Endodermal cell (in vitro differentiated cells): ENCODE results near the gene UPP2. TPM values are rescaled to one million over a fixed set of nuclear protein-coding genes. Genes with fewer than 3 reads are reported as not detected.

Experiments
- DNase-seq: peaks from one replicate; pipeline ENCODE4 v3.0.0-alpha.2; 2017
- H3K27ac ChIP-seq: 2 replicates; pipeline ENCODE4 v1.5.1; 2013; ENCODE audit warnings: mild to moderate bottlenecking, low read depth, low read length, moderate library complexity
- H3K27me3 ChIP-seq: 2 replicates; pipeline ENCODE4 v1.6.1; 2013; ENCODE audit warnings: mild to moderate bottlenecking, low read length, moderate library complexity; ENCODE audit not compliant: insufficient read depth, control insufficient read depth, poor library complexity, severe bottlenecking
- H3K36me3 ChIP-seq: 2 replicates; pipeline ENCODE4 v1.7.0; 2013; ENCODE audit warnings: mild to moderate bottlenecking, low read length, moderate library complexity; ENCODE audit not compliant: control insufficient read depth, insufficient read depth
- H3K4me1 ChIP-seq: one replicate; pipeline ENCODE4 v1.7.0; 2013; ENCODE audit warnings: low read length; ENCODE audit not compliant: control insufficient read depth, insufficient read depth
- H3K4me3 ChIP-seq: 2 replicates; pipeline ENCODE4 v1.5.1; 2013; ENCODE audit warnings: mild to moderate bottlenecking, low read length, moderate library complexity
- H3K9ac ChIP-seq: 2 replicates; pipeline ENCODE4 v1.6.1; 2013; ENCODE audit warnings: mild to moderate bottlenecking, low read length, moderate library complexity; ENCODE audit not compliant: poor library complexity, severe bottlenecking; ENCODE audit errors: extremely low read depth
- H3K9me3 ChIP-seq: 2 replicates; pipeline ENCODE4 v1.6.1; 2013; ENCODE audit warnings: mild to moderate bottlenecking, low read length, moderate library complexity; ENCODE audit not compliant: control insufficient read depth
- H3K27ac Mint-ChIP-seq: 2 replicates; pipeline ENCODE4 v1.8.0; 2020; ENCODE audit warnings: mixed read lengths
- H3K27me3 Mint-ChIP-seq: 2 replicates; pipeline ENCODE4 v1.8.0; 2021; ENCODE audit warnings: mild to moderate bottlenecking, mixed read lengths; ENCODE audit not compliant: insufficient read depth
- H3K36me3 Mint-ChIP-seq: 2 replicates; pipeline ENCODE4 v1.8.0; 2020; ENCODE audit warnings: low read depth, mixed read lengths
- H3K4me1 Mint-ChIP-seq: 2 replicates; pipeline ENCODE4 v1.8.0; 2020; ENCODE audit warnings: mixed read lengths
- H3K4me3 Mint-ChIP-seq: 2 replicates; pipeline ENCODE4 v1.8.0; 2020; ENCODE audit warnings: mild to moderate bottlenecking, moderate library complexity, mixed read lengths
- H3K9me3 Mint-ChIP-seq: 2 replicates; pipeline ENCODE4 v1.8.0; 2020; ENCODE audit warnings: mild to moderate bottlenecking, mixed read lengths
- CTCF ChIP-seq: fragments of 200-600 bp; sonication (generic); conservative IDR thresholded peaks from 2 replicates; pipeline ENCODE4 v1.5.0; 2021; ENCODE audit warnings: antibody characterized with exemption, mild to moderate bottlenecking
- WGBS, 2 experiments: methylation state at CpG; one replicate each; pipeline versions ENCODE4 v1.1.5 to v1.1.7; 2013; ENCODE audit warnings: missing lambda C conversion rate in 2 of 2, mixed read lengths in 1 of 2; ENCODE audit not compliant: insufficient coverage in 1 of 2, insufficient read length in 1 of 2; 5-methylcytosine and 5-hydroxymethylcytosine counted together
- total RNA-seq, 2 donors: library from RNA; stranded (reverse); fragmentation: NEBNext Ultra II Directional in 1 of 2; extraction: Animal tissue kit (Norgen Biotek cat#: 25700) in 1 of 2; gene quantifications; 2 replicates in 1 of 2; 3 replicates in 1 of 2; pipeline ENCODE4 v1.2.1, GENCODE V29; 2021

UPP2 gene
- total RNA-seq, 2 donors from 2014 or later, result not detected

- Histone ChIP-seq H3K27ac (no peak overlapping the region), H3K9ac (no peak overlapping the region), H3K4me1 (no peaks in the 10 kb centered on the region), H3K27me3 (no peaks in the 10 kb centered on the region), H3K9me3 (peaks cover 16% of the 10 kb centered on the region), H3K36me3 (no peaks in the 10 kb centered on the region), H3K4me3 (no peak overlapping the region)
- Mint-ChIP-seq H3K27me3 (peaks cover 5% of the 10 kb centered on the region), H3K4me1 (peaks cover 1% of the 10 kb centered on the region), H3K9me3 (peaks cover 22% of the 10 kb centered on the region), H3K4me3 (no peak overlapping the region), H3K27ac (no peak overlapping the region), H3K36me3 (no peaks in the 10 kb centered on the region)
- no peak for TF ChIP-seq CTCF
- no peak for DNase-seq
- 76 to 97% methylated on average over 4 of the region's 4 CpGs for WGBS, 2 experiments
Measured at GRCh38 chr2:158091647-158092046, 10.0 kb upstream of the UPP2 start.

GRCh38 chr2:158094487-158095092, 7.1 kb upstream of the UPP2 start:
- Mint-ChIP-seq H3K4me1 (peaks cover 1% of the 10 kb centered on the region), H3K27me3 (peaks cover 2% of the 10 kb centered on the region), H3K27ac (no peak overlapping the region), H3K36me3 (no peaks in the 10 kb centered on the region), H3K9me3 (peaks cover 2% of the 10 kb centered on the region), H3K4me3 (no peak overlapping the region)
- Histone ChIP-seq H3K9ac (no peak overlapping the region), H3K27me3 (no peaks in the 10 kb centered on the region), H3K4me3 (no peak overlapping the region), H3K9me3 (no peaks in the 10 kb centered on the region), H3K36me3 (no peaks in the 10 kb centered on the region), H3K4me1 (no peaks in the 10 kb centered on the region), H3K27ac (no peak overlapping the region)
- no peak for TF ChIP-seq CTCF
- 83 to 87% methylated on average over 1 to 2 of the region's 2 CpGs for WGBS, 2 experiments
- no peak for DNase-seq

GRCh38 chr2:158095269-158095668, 6.4 kb upstream of the UPP2 start:
- Mint-ChIP-seq H3K27me3 (no peaks in the 10 kb centered on the region), H3K36me3 (no peaks in the 10 kb centered on the region), H3K4me1 (peaks cover 1% of the 10 kb centered on the region), H3K9me3 (no peaks in the 10 kb centered on the region), H3K4me3 (no peak overlapping the region), H3K27ac (no peak overlapping the region)
- H3K27me3 ChIP-seq, result no peaks in the 10 kb centered on the region
- no peak overlapping the region for H3K9ac ChIP-seq
- no peaks in the 10 kb centered on the region for H3K36me3 ChIP-seq
- H3K4me1 ChIP-seq, result no peaks in the 10 kb centered on the region
- no peak overlapping the region for H3K4me3 ChIP-seq
- TF ChIP-seq CTCF, result no peak
- DNase-seq, result no peak
- H3K9me3 ChIP-seq, result no peaks in the 10 kb centered on the region
- H3K27ac ChIP-seq, result no peak overlapping the region
